Measurements from ENCODE around the gene NUP93.

GRCh38 chr16:56793492-56793891 lies 63.6 kb downstream of the NUP93 start:
- TF ChIP-seq CTCF (IDR thresholded peaks at IDR 0.05; ENCODE audit: insufficient read depth, low read length, poor library complexity, severe bottlenecking) (no peak), EZH2phosphoT487 (conservative IDR thresholded peaks at IDR 0.05; ENCODE audit: low read length) (no peak)

Measured in SU-DHL-6 (cell line).